ENCODE results near the gene C19orf47.

The C19orf47 gene

GRCh38 chr19:40380199-40381037 lies 32.2 kb upstream of the C19orf47 start:
- TF ChIP-seq CTCF (IDR thresholded peaks at IDR 0.05) (no peak), ZFX (IDR thresholded peaks at IDR 0.05; ENCODE audit: borderline replicate concordance) (no peak)
- no peak overlapping the region for H3K27ac ChIP-seq

GRCh38 chr19:40379446-40380198 lies 31.4 kb upstream of the C19orf47 start:
- no peak overlapping the region for H3K27ac ChIP-seq
- TF ChIP-seq ZFX (IDR thresholded peaks at IDR 0.05; ENCODE audit: borderline replicate concordance) (no peak), CTCF (IDR thresholded peaks at IDR 0.05) (no peak)

- TF ChIP-seq CTCF (IDR thresholded peaks at IDR 0.05), result no peak
- no peak overlapping the region for H3K27ac ChIP-seq
These were observed 30.3 kb upstream of the C19orf47 start for GRCh38 chr19:40378509-40378908.

GRCh38 chr19:40377876-40378385 lies 29.7 kb upstream of the C19orf47 start:
- no peak for TF ChIP-seq ZFX (IDR thresholded peaks at IDR 0.05; ENCODE audit: borderline replicate concordance)
- TF ChIP-seq CTCF (IDR thresholded peaks at IDR 0.05), result no peak

GRCh38 chr19:40376286-40376862 lies 28.2 kb upstream of the C19orf47 start:
- no peak overlapping the region for H3K27ac ChIP-seq
- TF ChIP-seq CTCF (IDR thresholded peaks at IDR 0.05), result no peak
- TF ChIP-seq ZFX (IDR thresholded peaks at IDR 0.05; ENCODE audit: borderline replicate concordance), result no peak

More at GRCh38 chr19:40377876-40378385, 29.7 kb upstream of the C19orf47 start:
- no peak overlapping the region for H3K27ac ChIP-seq

- no peak for TF ChIP-seq CTCF (IDR thresholded peaks at IDR 0.05)
- TF ChIP-seq ZFX (IDR thresholded peaks at IDR 0.05; ENCODE audit: borderline replicate concordance), result no peak
- no peak overlapping the region for H3K27ac ChIP-seq
These were observed 25.9 kb upstream of the C19orf47 start for GRCh38 chr19:40374084-40374483.

Data from 22Rv1 (cell line).